Osteoblast (primary cell): ENCODE measurements around the gene GPR65. TPM values are rescaled to one million over a fixed set of nuclear protein-coding genes. Genes with fewer than 3 reads are reported as not detected.
A peak's percentile ranks its signal among the peaks of the same experiment; 100 is the strongest.

ENCODE experiments used
- DNase-seq: peaks from one replicate; pipeline ENCODE4 v3.0.0; 2011; ENCODE audit warnings: low spot score, mixed read lengths; ENCODE audit not compliant: insufficient read length; ENCODE audit errors: missing footprints
- H2AFZ ChIP-seq: 2 replicates; pipeline ENCODE4 v1.6.0; 2011; ENCODE audit warnings: mild to moderate bottlenecking, low read length
- H3K27ac ChIP-seq: 2 replicates; pipeline ENCODE4 v1.5.1; 2011; ENCODE audit warnings: mild to moderate bottlenecking, low read depth, low read length, moderate library complexity
- H3K27me3 ChIP-seq: 2 replicates; pipeline ENCODE4 v1.6.0; 2012; ENCODE audit warnings: mild to moderate bottlenecking, control low read depth, inconsistent platforms, low read length, moderate library complexity; ENCODE audit not compliant: insufficient read depth
- H3K36me3 ChIP-seq: 2 replicates; pipeline ENCODE4 v1.5.1; 2011; ENCODE audit warnings: mild to moderate bottlenecking, low read length, control low read depth, moderate library complexity; ENCODE audit not compliant: insufficient read depth
- H3K4me1 ChIP-seq: 2 replicates; pipeline ENCODE4 v1.5.1; 2011; ENCODE audit warnings: mild to moderate bottlenecking, low read length, control low read depth, moderate library complexity; ENCODE audit not compliant: insufficient read depth
- H3K4me2 ChIP-seq: 2 replicates; pipeline ENCODE4 v1.6.0; 2011; ENCODE audit warnings: mild to moderate bottlenecking, low read length; ENCODE audit not compliant: insufficient read depth
- H3K4me3 ChIP-seq: fragments of 200-600 bp; sonication (generic); 3 replicates; pipeline ENCODE4 v1.5.1; 2012; ENCODE audit warnings: mild to moderate bottlenecking, low read length, inconsistent platforms; ENCODE audit not compliant: insufficient read depth
- H3K79me2 ChIP-seq: 2 replicates; pipeline ENCODE4 v1.6.0; 2012; ENCODE audit warnings: mild to moderate bottlenecking, low read length, control low read depth, inconsistent platforms; ENCODE audit not compliant: insufficient read depth
- H3K9me3 ChIP-seq: 2 replicates; pipeline ENCODE4 v1.5.1; 2011; ENCODE audit warnings: low read depth, low read length, control low read depth
- H4K20me1 ChIP-seq: 2 replicates; pipeline ENCODE4 v1.6.0; 2012; ENCODE audit warnings: mild to moderate bottlenecking, low read length, control low read depth; ENCODE audit not compliant: insufficient read depth
- CTCF ChIP-seq: IDR thresholded peaks from 2 replicates; pipeline ENCODE4 v1.5.1; 2011; ENCODE audit warnings: mild to moderate bottlenecking, low read depth, low read length, moderate library complexity; ENCODE audit errors: extremely low read depth
- total RNA-seq: library from RNA; depleted of rRNA; stranded (reverse); fragments of >200 nt; gene quantifications from 2 replicates; pipeline ENCODE4 v1.2.3, GENCODE V29; 2012

The GPR65 gene
- total RNA-seq, 1 donor, result under 0.01 TPM

- H3K9me3 ChIP-seq, result no peaks in the 10 kb centered on the region
- H3K27ac ChIP-seq, result no peak overlapping the region
- H3K79me2 ChIP-seq, result no peaks in the 10 kb centered on the region
- no peak for DNase-seq
- H2AFZ ChIP-seq, result no peak overlapping the region
- no peaks in the 10 kb centered on the region for H3K36me3 ChIP-seq
- no peaks in the 10 kb centered on the region for H4K20me1 ChIP-seq
- no peaks in the 10 kb centered on the region for H3K27me3 ChIP-seq
- H3K4me3 ChIP-seq, result no peak overlapping the region
- TF ChIP-seq CTCF, result no peak
- H3K4me1 ChIP-seq, result no peaks in the 10 kb centered on the region
- H3K4me2 ChIP-seq, result no peak overlapping the region
Measured at GRCh38 chr14:87979689-87980088, 25.2 kb upstream of the GPR65 start.

- peaks cover 13% of the 10 kb centered on the region for H3K4me1 ChIP-seq
- no peaks in the 10 kb centered on the region for H3K27me3 ChIP-seq
- H3K9me3 ChIP-seq, result no peaks in the 10 kb centered on the region
- no peak overlapping the region for H3K4me2 ChIP-seq
- no peak overlapping the region for H3K27ac ChIP-seq
- H3K4me3 ChIP-seq, result no peak overlapping the region
- H3K79me2 ChIP-seq, result no peaks in the 10 kb centered on the region
- TF ChIP-seq CTCF, result no peak
- no peak for DNase-seq
- H3K36me3 ChIP-seq, result no peaks in the 10 kb centered on the region
- H2AFZ ChIP-seq, result no peak overlapping the region
- H4K20me1 ChIP-seq, result no peaks in the 10 kb centered on the region
Measured at GRCh38 chr14:87989221-87989955, 15.5 kb upstream of the GPR65 start.

GRCh38 chr14:87989956-87990299 lies 15.0 kb upstream of the GPR65 start:
- H3K4me3 ChIP-seq, result no peak overlapping the region
- no peak overlapping the region for H3K4me2 ChIP-seq
- H4K20me1 ChIP-seq, result no peaks in the 10 kb centered on the region
- DNase-seq, result no peak
- H2AFZ ChIP-seq, result no peak overlapping the region
- H3K4me1 ChIP-seq, result peaks cover 13% of the 10 kb centered on the region
- no peaks in the 10 kb centered on the region for H3K9me3 ChIP-seq
- H3K79me2 ChIP-seq, result no peaks in the 10 kb centered on the region
- no peaks in the 10 kb centered on the region for H3K36me3 ChIP-seq
- TF ChIP-seq CTCF, result no peak
- H3K27me3 ChIP-seq, result no peaks in the 10 kb centered on the region
- no peak overlapping the region for H3K27ac ChIP-seq

GRCh38 chr14:87990682-87991081 lies 14.3 kb upstream of the GPR65 start:
- Histone ChIP-seq H4K20me1 (no peaks in the 10 kb centered on the region), H3K27me3 (no peaks in the 10 kb centered on the region), H3K4me1 (peaks cover 18% of the 10 kb centered on the region), H3K27ac (no peak overlapping the region), H3K4me3 (no peak overlapping the region), H3K9me3 (no peaks in the 10 kb centered on the region), H2AFZ (peak overlapping the region; percentile 32), H3K36me3 (no peaks in the 10 kb centered on the region), H3K79me2 (no peaks in the 10 kb centered on the region), H3K4me2 (no peak overlapping the region)
- no peak for DNase-seq
- TF ChIP-seq CTCF, result no peak
